ENCODE measurements around the gene TMC8.

Gene TMC8

GRCh38 chr17:78109489-78109761, 21.1 kb upstream of the TMC8 start:
- Histone ChIP-seq H3K23ac (ENCODE audit: low read length in 2 of 2) (no peak overlapping the region), H3K4me1 (ENCODE audit: control insufficient read depth, insufficient read depth, low read depth, low read length) (peaks cover 19% of the 10 kb centered on the region), H2BK120ac (ENCODE audit: low read depth, low read length) (no peak overlapping the region), H2BK5ac (ENCODE audit: low read depth, low read length, poor library complexity, severe bottlenecking) (no peak overlapping the region), H2AFZ (ENCODE audit: low read depth, low read length) (no peak overlapping the region), H3K79me1 (replicated peaks; ENCODE audit: low read length, poor library complexity, severe bottlenecking) (no peaks in the 10 kb centered on the region), H3K18ac (ENCODE audit: low read depth in 1 of 2, low read length in 2 of 2) (no peak overlapping the region), H3K14ac (ENCODE audit: low read length in 2 of 2) (no peak overlapping the region), H2AK5ac (ENCODE audit: low read length, severe bottlenecking) (no peak overlapping the region), H3K4me2 (ENCODE audit: low read length, poor library complexity, severe bottlenecking) (no peak overlapping the region), H2BK12ac (ENCODE audit: low read length in 2 of 2) (no peak overlapping the region), H3K4me3 (ENCODE audit: insufficient read depth in 1 of 2, low read depth in 1 of 2, low read length in 2 of 2) (no peak overlapping the region), H4K8ac (ENCODE audit: low read length) (no peak overlapping the region), H3K36me3 (ENCODE audit: control insufficient read depth in 1 of 2, insufficient read depth in 2 of 2, low read depth in 1 of 2, low read length in 2 of 2) (peaks cover under 1 to 53% of the 10 kb centered on the region in 2 experiments), H3K9me3 (ENCODE audit: control insufficient read depth, low read length) (no peaks in the 10 kb centered on the region), H3K27me3 (ENCODE audit: control insufficient read depth in 1 of 2, insufficient read depth in 1 of 2, low read length in 2 of 2) (peaks cover 0 to 35% of the 10 kb centered on the region in 2 experiments), H4K91ac (ENCODE audit: low read length) (no peak overlapping the region), H3K9ac (ENCODE audit: low read length) (no peak overlapping the region), H3K27ac (ENCODE audit: low read length, poor library complexity, severe bottlenecking) (no peak overlapping the region), H3K4ac (ENCODE audit: low read depth in 1 of 2, low read length in 2 of 2) (no peak overlapping the region), H2BK15ac (ENCODE audit: low read depth, poor library complexity, severe bottlenecking) (no peak overlapping the region)
- 94% methylated on average over 9 of the region's 9 CpGs for WGBS
- no peak for DNase-seq

- Histone ChIP-seq H3K79me1 (replicated peaks; ENCODE audit: low read length, poor library complexity, severe bottlenecking) (no peaks in the 10 kb centered on the region), H2BK15ac (ENCODE audit: low read depth, poor library complexity, severe bottlenecking) (no peak overlapping the region), H3K27ac (ENCODE audit: low read length, poor library complexity, severe bottlenecking) (no peak overlapping the region), H3K14ac (ENCODE audit: low read length in 2 of 2) (no peak overlapping the region), H2BK120ac (ENCODE audit: low read depth, low read length) (no peak overlapping the region), H3K4me3 (ENCODE audit: insufficient read depth in 1 of 2, low read depth in 1 of 2, low read length in 2 of 2) (no peak overlapping the region), H3K4ac (ENCODE audit: low read depth in 1 of 2, low read length in 2 of 2) (no peak overlapping the region), H3K4me1 (ENCODE audit: control insufficient read depth, insufficient read depth, low read depth, low read length) (peaks cover 17% of the 10 kb centered on the region), H2AFZ (ENCODE audit: low read depth, low read length) (no peak overlapping the region), H2AK5ac (ENCODE audit: low read length, severe bottlenecking) (no peak overlapping the region), H3K9me3 (ENCODE audit: control insufficient read depth, low read length) (no peaks in the 10 kb centered on the region), H2BK5ac (ENCODE audit: low read depth, low read length, poor library complexity, severe bottlenecking) (no peak overlapping the region), H3K27me3 (ENCODE audit: control insufficient read depth in 1 of 2, insufficient read depth in 1 of 2, low read length in 2 of 2) (peaks cover 0 to 44% of the 10 kb centered on the region in 2 experiments), H3K4me2 (ENCODE audit: low read length, poor library complexity, severe bottlenecking) (no peak overlapping the region), H3K23ac (ENCODE audit: low read length in 2 of 2) (no peak overlapping the region), H3K9ac (ENCODE audit: low read length) (no peak overlapping the region), H4K8ac (ENCODE audit: low read length) (no peak overlapping the region), H3K36me3 (ENCODE audit: control insufficient read depth in 1 of 2, insufficient read depth in 2 of 2, low read depth in 1 of 2, low read length in 2 of 2) (peaks cover 0 to 57% of the 10 kb centered on the region in 2 experiments), H2BK12ac (ENCODE audit: low read length in 2 of 2) (no peak overlapping the region), H3K18ac (ENCODE audit: low read depth in 1 of 2, low read length in 2 of 2) (no peak overlapping the region), H4K91ac (ENCODE audit: low read length) (no peak overlapping the region)
- DNase-seq: no peak
- 95% methylated on average over 22 of the region's 22 CpGs for WGBS
These were observed 20.1 kb upstream of the TMC8 start for GRCh38 chr17:78110363-78111015.

- peaks cover 0 to 60% of the 10 kb centered on the region in 2 experiments for H3K36me3 ChIP-seq (ENCODE audit: control insufficient read depth in 1 of 2, insufficient read depth in 2 of 2, low read depth in 1 of 2, low read length in 2 of 2)
- no peak overlapping the region for H3K9ac ChIP-seq (ENCODE audit: low read length)
- no peak overlapping the region for H3K4me3 ChIP-seq (ENCODE audit: insufficient read depth in 1 of 2, low read depth in 1 of 2, low read length in 2 of 2)
- no peak overlapping the region for H3K23ac ChIP-seq (ENCODE audit: low read length in 2 of 2)
- no peak overlapping the region for H3K4me2 ChIP-seq (ENCODE audit: low read length, poor library complexity, severe bottlenecking)
- peaks cover 0 to 44% of the 10 kb centered on the region in 2 experiments for H3K27me3 ChIP-seq (ENCODE audit: control insufficient read depth in 1 of 2, insufficient read depth in 1 of 2, low read length in 2 of 2)
- H2AFZ ChIP-seq (ENCODE audit: low read depth, low read length): no peak overlapping the region
- H3K4ac ChIP-seq (ENCODE audit: low read depth in 1 of 2, low read length in 2 of 2): no peak overlapping the region
- no peak overlapping the region for H4K8ac ChIP-seq (ENCODE audit: low read length)
- peaks cover 17% of the 10 kb centered on the region for H3K4me1 ChIP-seq (ENCODE audit: control insufficient read depth, insufficient read depth, low read depth, low read length)
- no peak overlapping the region for H2BK12ac ChIP-seq (ENCODE audit: low read length in 2 of 2)
- H3K14ac ChIP-seq (ENCODE audit: low read length in 2 of 2): no peak overlapping the region
- H2BK5ac ChIP-seq (ENCODE audit: low read depth, low read length, poor library complexity, severe bottlenecking): no peak overlapping the region
- H2AK5ac ChIP-seq (ENCODE audit: low read length, severe bottlenecking): no peak overlapping the region
- H2BK15ac ChIP-seq (ENCODE audit: low read depth, poor library complexity, severe bottlenecking): no peak overlapping the region
- no peak overlapping the region for H3K27ac ChIP-seq (ENCODE audit: low read length, poor library complexity, severe bottlenecking)
- 95% methylated on average over 19 of the region's 19 CpGs for WGBS
- no peak for DNase-seq
- no peak overlapping the region for H2BK120ac ChIP-seq (ENCODE audit: low read depth, low read length)
- no peaks in the 10 kb centered on the region for H3K79me1 ChIP-seq (replicated peaks; ENCODE audit: low read length, poor library complexity, severe bottlenecking)
- H4K91ac ChIP-seq (ENCODE audit: low read length): no peak overlapping the region
- no peaks in the 10 kb centered on the region for H3K9me3 ChIP-seq (ENCODE audit: control insufficient read depth, low read length)
- no peak overlapping the region for H3K18ac ChIP-seq (ENCODE audit: low read depth in 1 of 2, low read length in 2 of 2)
These were observed 19.4 kb upstream of the TMC8 start for GRCh38 chr17:78111016-78111726.

GRCh38 chr17:78111727-78112517, 18.6 kb upstream of the TMC8 start:
- no peak for DNase-seq
- no peak overlapping the region for H4K8ac ChIP-seq (ENCODE audit: low read length)
- peaks cover 17% of the 10 kb centered on the region for H3K4me1 ChIP-seq (ENCODE audit: control insufficient read depth, insufficient read depth, low read depth, low read length)
- H3K18ac ChIP-seq (ENCODE audit: low read depth in 1 of 2, low read length in 2 of 2): no peak overlapping the region
- no peak overlapping the region for H3K14ac ChIP-seq (ENCODE audit: low read length in 2 of 2)
- no peak overlapping the region for H2BK5ac ChIP-seq (ENCODE audit: low read depth, low read length, poor library complexity, severe bottlenecking)
- peaks cover 0 to 45% of the 10 kb centered on the region in 2 experiments for H3K27me3 ChIP-seq (ENCODE audit: control insufficient read depth in 1 of 2, insufficient read depth in 1 of 2, low read length in 2 of 2)
- H2AFZ ChIP-seq (ENCODE audit: low read depth, low read length): no peak overlapping the region
- peak overlapping the region in 1 of 2 experiments; percentile 33 for H2BK12ac ChIP-seq (ENCODE audit: low read length in 2 of 2)
- no peak overlapping the region for H3K23ac ChIP-seq (ENCODE audit: low read length in 2 of 2)
- no peaks in the 10 kb centered on the region for H3K79me1 ChIP-seq (replicated peaks; ENCODE audit: low read length, poor library complexity, severe bottlenecking)
- H3K9me3 ChIP-seq (ENCODE audit: control insufficient read depth, low read length): no peaks in the 10 kb centered on the region
- no peak overlapping the region for H3K4ac ChIP-seq (ENCODE audit: low read depth in 1 of 2, low read length in 2 of 2)
- 93% methylated on average over 28 of the region's 28 CpGs for WGBS
- no peak overlapping the region for H4K91ac ChIP-seq (ENCODE audit: low read length)
- peaks cover 0 to 64% of the 10 kb centered on the region in 2 experiments for H3K36me3 ChIP-seq (ENCODE audit: control insufficient read depth in 1 of 2, insufficient read depth in 2 of 2, low read depth in 1 of 2, low read length in 2 of 2)
- H2AK5ac ChIP-seq (ENCODE audit: low read length, severe bottlenecking): no peak overlapping the region
- no peak overlapping the region for H3K9ac ChIP-seq (ENCODE audit: low read length)
- no peak overlapping the region for H2BK15ac ChIP-seq (ENCODE audit: low read depth, poor library complexity, severe bottlenecking)
- no peak overlapping the region for H3K4me2 ChIP-seq (ENCODE audit: low read length, poor library complexity, severe bottlenecking)
- no peak overlapping the region for H3K27ac ChIP-seq (ENCODE audit: low read length, poor library complexity, severe bottlenecking)
- H3K4me3 ChIP-seq (ENCODE audit: insufficient read depth in 1 of 2, low read depth in 1 of 2, low read length in 2 of 2): no peak overlapping the region
- H2BK120ac ChIP-seq (ENCODE audit: low read depth, low read length): no peak overlapping the region

Data from mesenchymal stem cell (in vitro differentiated cells and primary cell).